ENCODE measurements around the gene SNTB2.

SNTB2 gene

GRCh38 chr16:69318911-69319289, 131.9 kb downstream of the SNTB2 start:
- DNase-seq (ENCODE audit: low read depth), result no peak

GRCh38 chr16:69319381-69319780, 132.4 kb downstream of the SNTB2 start:
- DNase-seq (ENCODE audit: low read depth), result no peak

DNA sequence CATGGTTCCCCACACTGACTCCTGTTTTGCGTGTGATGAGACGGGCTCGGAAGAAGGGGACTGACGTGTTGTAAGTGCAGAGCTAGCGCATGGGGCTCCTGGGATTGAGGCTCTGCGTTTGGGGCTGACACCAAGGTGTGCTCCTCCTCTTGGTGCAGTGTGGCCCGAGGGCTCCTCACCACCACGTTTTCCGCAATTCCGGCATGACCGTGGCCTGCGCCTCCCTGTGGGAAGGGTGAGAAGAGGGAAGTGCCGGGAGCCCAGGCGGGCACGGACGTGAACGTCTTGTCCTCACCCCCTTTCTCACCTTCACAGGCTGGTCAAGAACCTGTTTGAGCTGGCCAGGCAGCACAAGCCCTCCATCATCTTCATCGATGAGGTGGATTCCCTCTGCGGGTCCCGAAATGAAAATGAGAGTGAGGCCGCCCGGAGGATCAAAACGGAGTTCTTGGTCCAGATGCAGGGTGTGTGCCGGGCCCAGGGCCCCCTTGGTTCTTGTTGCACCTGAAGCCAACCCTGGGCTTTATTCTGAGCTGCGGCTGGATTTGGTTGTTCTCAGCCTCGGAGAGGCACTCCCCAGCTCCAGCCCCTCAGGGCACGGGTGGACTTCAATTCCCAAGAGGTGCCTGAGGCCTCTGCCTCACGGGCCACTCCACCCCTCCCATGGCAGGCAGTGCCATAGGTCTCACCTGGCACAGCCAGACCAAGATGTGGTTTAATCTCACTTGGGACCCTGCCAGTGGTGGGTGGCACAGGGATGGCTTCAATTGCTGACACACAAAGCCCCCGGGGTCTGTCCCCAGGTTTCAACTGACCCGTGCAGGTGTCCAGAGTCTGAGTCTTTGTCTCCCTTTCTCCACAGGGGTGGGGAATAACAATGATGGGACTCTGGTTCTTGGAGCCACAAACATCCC, 133.1 kb downstream of the SNTB2 start:
- DNase-seq (ENCODE audit: low read depth), result no peak

- no peak for DNase-seq (ENCODE audit: low read depth)
Observed at GRCh38 chr16:69320740-69321073, 133.7 kb downstream of the SNTB2 start.

DNA sequence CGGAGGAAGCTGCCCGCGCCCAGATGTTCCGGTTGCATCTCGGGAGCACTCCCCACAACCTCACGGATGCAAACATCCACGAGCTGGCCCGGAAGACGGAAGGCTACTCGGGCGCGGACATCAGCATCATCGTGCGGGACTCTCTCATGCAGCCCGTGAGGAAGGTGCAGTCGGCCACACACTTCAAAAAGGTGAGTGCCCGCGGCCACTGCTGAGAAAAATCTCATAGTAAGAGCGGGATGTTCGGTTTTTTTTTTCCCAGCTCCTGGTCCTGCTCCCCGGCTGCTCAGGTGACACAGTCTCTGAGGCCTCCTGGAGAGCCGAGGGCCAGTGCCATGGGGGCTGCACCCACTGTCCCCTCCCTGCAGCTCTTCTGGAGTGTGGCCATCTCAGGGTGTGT, 134.1 kb downstream of the SNTB2 start:
- no peak for DNase-seq (ENCODE audit: low read depth)

- DNase-seq (ENCODE audit: low read depth), result no peak
Observed at GRCh38 chr16:69322343-69322742, 135.4 kb downstream of the SNTB2 start.

DNA sequence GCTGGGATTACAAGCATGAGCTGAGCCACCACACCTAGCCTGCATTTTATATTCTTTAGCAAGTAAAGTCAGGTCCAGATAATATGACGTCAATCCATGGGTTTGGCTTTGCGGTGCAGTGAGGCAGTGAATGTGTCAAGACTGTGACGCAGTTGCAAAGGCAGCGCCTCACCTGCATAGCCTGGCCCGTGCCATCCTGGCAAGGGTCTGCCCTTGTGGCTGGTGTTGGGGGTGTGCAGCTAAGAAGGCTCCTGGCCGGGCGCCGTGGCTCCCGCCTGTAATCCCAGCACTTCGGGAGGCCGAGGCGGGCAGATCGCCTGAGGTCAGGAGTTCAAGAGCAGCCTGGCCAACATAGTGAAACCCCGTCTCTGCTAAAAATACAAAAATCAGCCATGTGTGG, 136.5 kb downstream of the SNTB2 start:
- DNase-seq (ENCODE audit: low read depth), result no peak

DNA sequence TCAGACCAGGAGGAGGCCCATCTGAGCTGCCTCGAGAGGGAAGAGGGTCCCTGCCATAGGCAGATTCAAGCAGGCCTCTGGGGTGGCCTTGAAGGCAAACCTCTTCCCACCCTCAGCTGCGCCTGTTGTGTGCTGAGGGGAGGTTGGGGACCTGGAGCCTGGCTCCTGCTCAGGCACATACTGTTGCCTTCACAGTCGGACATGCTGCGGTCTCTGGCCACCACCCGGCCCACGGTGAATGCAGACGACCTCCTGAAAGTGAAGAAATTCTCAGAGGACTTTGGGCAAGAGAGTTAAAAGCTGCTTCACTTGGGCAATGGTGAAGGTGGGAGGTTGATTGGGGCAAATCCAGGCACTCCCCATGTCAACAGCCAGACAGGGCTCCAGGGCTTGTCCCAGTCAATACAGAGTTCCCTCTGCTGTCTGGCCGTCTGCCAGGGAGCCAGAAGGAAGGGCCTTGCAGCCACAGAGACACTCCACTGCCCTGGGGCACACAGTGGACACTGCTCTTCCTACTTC, 137.1 kb downstream of the SNTB2 start:
- no peak for DNase-seq (ENCODE audit: low read depth)

GRCh38 chr16:69324585-69325253, 137.8 kb downstream of the SNTB2 start:
- no peak for DNase-seq (ENCODE audit: low read depth)

DNA sequence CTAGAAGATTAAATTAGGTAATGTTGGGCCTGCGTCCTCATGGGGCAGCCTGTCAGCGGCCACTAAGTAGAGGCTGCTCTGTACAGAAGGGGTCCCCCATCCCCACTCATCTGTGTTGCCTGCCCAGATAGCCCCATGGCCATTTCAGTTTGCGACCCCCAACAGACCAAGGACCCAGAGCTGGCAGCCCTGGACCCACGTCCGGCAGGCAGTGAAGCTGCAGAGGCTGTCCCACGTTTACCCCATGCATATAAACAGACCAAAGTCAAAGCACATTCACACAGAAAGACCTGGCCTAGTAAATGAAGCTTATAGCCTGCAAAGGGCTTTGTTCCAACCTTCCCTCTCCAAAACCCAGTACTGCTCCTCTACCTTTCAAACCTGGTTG, 138.8 kb downstream of the SNTB2 start:
- DNase-seq (ENCODE audit: low read depth), result no peak

DNA sequence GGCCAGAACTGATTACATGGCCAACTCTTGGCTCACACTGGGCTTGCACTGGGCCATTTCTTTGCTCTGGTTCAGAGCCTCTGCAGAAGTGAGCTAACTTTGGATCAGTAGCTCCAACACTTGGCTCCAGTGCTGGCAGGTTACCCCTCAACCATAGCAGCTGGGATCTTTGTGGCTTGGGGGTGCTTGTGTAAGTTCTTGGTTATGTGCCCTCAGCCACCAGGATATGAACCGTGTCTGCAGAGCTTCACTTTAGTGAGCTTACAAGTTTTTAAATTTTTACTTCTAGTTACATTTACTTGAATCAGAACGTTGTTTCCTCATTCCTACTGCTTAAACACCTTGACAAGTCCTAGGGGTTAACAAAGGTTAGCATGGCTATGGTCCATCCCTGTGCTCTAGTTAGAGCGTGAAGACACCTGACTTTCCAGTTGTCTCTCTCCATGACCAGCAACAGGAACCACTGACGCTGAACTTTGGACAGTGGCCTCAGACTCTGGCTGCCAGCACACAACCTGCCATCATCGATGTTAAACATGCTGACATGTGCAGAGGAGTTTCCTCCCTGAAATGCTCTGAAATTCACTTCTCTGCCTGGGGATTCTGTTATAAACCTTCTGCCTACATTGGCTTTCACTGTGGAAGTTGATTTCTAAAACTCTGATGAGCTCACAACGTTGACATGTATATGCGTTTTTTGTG, 139.4 kb downstream of the SNTB2 start:
- no peak for DNase-seq (ENCODE audit: low read depth)

DNA sequence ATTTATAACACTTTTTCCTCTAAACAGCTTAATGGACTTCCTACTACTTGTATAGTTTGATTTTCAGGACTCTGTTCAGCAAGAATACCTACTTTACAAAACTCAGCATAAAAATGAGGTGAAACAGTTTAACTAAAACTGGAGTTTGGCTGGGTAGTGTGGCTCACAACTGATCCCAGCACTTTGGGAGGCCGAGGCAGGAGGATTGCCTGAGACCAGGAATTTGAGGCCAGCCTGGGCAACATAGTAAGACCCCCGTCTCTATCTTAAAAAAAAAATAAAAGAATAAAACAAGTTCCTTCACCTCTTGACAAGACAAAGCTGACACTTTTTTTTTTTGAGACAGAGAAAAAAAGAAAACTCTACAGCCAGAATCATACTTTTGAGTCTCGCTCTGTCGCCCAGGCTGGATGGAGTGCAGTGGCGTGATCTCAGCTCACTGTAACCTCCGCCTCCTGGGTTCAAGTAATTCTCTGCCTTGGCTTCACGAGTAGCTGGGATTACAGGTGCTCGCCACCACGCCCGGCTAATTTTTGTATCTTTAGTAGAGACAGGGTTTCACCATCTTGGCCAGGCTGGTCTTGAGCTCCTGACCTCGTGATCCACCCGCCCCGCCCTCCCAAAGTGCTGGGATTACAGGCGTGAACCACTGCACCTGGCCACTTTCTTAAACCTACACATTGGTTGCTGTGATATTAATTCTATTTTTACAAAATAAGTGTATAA, 140.8 kb downstream of the SNTB2 start:
- no peak for DNase-seq (ENCODE audit: low read depth)

DNA sequence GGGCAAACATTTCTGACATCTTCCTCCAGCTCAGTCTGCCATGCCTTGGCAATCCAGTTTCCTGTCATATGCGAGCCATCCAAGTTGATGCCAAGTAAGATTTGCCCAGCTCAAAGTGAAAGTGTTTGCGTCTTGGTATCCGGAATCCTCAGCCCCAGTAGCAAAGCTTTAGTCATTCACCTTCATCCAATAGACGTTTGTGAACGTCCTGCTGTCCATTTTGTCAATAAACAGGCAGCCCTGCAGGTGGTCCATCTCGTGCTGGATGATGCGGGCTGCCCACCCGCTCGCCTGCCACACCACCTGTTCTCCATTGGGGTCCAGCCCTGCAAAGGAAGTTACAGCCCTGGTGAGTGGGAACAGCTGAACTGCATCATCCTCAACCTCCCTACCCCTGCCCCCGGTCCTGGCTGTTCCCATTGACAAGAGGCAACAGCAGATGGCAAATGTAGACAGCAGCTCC, 141.9 kb downstream of the SNTB2 start:
- DNase-seq (ENCODE audit: low read depth), result no peak

DNA sequence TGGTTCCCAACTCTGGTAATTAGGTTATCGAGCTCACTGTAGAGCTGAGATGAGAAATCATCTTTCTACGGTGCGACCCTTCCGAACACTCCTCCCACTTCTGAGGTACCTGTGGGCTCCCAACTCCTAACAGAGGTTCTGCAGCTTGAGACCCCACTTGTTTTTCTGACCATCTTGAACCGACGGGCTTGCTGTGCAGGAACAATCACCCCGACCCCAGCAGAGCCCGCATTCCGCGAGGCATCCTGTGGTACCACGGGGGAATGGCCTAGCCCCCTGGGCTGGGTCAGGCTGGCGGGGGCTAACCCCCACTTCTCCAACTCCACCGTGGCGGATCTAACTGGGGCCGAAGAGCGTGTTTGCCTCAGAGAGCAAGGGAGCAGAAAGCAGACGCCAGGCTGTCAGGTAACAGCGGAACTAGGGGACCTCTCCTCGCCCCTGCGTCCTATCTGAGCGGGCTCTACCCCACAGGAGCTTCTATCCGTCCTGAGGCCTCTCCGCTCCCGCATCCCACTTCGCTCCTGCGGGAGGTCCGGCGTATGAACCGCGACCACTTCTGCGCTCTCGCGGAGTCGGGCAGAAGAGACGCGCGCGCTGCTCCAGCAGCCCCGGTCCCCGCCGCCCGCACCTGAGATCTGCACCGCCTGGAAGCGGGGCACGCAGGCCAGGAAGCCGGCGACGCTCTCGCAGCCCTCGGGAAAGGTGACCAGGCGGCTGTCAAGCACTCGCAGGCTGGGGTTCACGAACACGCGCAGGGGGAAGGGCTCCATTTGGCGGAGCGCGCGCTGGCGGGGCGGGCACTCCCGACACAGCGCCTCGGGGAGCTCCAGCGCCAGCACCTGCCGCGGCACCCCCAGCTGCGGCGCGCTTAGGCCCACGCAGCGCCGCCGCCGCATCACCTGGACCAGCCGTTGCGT, 142.7 kb downstream of the SNTB2 start:
- DNase-seq (ENCODE audit: low read depth), result peak; percentile 35

DNA sequence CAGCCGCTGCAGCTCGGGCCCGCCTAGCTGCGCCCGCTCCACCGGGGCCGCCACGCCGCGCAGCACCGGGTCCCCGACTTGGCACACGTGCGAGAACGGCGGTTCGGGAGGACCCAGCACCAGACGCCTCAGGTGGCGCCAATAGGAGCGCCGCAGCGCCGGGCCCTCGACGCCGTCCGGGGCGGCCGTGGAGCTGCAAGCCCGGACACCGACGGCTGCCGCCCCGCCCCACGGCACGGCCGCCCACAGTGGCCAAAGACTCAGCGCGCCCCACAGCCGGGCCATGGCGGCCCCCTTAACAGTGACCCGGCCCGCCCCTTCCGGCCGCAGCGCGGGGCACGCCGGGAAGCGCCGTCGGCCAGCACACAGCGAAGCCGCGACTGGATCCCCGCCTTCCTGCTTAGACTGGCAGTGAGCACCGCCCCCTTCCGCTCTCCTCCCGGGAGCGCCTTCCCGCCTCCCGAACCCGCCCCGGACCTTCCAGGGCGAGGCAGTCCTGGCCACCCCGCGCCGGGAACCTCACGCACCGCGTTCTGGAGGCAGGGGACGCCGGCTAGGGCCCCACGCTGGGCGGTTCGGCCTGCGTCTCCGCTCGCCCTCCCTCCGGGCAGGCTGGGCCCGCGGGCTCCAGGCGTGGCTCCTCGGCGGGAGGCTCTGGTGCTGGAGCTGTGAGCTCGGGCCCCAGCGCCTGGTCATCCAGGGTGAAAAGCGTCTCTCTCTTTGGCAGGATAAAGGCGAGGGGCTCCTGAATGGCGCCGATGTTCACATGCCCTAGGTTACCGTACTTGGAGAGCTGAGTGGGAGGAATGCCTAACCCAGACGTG, 143.5 kb downstream of the SNTB2 start, which contains the start of gene PDF:
Gene PDF, minus strand, starts transcription at position 303 of the 824 bp plus-strand sequence. Its CDS starts 18 bp downstream, at position 285.
- DNase-seq (ENCODE audit: low read depth), result peak; percentile 78

DNA sequence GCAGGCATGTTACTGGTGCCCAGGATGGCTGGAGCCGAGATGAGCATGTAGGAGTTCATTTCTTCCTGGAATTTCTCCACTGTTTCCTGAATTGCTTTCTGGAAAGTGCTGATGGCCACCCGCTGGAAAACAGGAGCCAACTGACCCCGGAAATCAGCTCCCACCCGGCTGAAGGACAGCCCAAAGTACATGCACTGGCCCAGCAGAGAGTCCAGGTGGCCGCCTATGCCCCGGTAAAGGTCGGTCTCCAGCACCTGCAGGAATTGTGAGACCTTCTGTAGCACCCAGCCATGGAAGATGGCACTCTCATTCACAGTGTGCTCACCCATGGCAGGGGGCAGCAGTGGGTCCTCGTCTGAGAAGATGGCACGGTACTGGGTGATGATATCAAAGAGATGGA, 147.7 kb downstream of the SNTB2 start:
- DNase-seq (ENCODE audit: low read depth), result no peak

- DNase-seq (ENCODE audit: low read depth), result no peak
Observed at GRCh38 chr16:69338557-69339288, 151.8 kb downstream of the SNTB2 start.

- peak; percentile 83 for DNase-seq (ENCODE audit: low read depth)
Observed at GRCh38 chr16:69339289-69340094, 152.5 kb downstream of the SNTB2 start, which contains the start of the genes COG8 and NIP7. Gene COG8 (minus strand): TSS chr16:69339564. CDS start chr16:69339552, 12 bp downstream. Gene NIP7 (plus strand): TSS chr16:69339772. CDS start chr16:69339830, 58 bp downstream.
